ENCODE data around the gene FJX1.

DNA sequence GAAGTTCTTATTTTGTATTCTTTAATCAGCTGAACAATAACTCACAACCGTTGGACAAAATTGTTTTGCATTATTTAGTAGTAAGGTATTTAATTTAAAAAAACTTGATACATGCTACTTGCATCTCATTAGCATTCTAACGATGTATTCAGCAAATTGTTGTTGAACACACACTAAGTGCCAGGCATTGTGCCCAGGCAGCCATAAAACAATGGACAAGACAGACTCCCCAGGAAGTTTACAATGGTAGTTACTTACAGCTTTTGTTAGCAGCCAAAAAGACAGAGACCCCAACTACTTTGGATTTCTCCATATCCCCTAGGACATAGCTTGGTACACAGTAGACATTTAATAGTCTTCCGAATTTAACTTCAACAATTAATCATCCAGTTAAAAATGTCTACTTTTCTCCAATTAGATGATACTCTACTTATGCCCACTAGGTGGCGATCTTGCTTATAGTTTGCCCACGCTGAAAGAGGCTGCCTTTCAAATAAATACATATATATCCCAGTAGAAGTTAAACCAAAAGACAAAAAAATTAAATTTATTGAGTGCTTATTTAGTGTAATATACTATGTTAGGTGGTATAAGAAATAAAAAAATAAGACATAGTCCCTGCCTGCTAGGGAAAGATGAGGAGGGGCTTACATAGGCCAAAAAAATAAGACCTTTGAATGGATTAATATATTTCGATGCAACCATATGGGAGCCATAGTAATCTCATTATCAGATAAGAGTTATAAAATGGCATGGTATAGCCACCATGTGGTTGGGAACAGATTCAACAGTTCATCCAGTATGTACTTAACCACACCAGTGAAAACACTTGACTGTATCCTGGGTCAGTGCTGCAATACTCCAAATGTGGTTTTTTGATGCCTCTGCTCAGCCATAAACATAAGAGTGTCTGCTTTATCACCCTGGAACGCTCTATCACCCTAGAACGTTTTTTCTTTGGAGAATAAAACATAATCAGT, 2.0 kb upstream of the FJX1 start:
- TF ChIP-seq, protein P1, sequence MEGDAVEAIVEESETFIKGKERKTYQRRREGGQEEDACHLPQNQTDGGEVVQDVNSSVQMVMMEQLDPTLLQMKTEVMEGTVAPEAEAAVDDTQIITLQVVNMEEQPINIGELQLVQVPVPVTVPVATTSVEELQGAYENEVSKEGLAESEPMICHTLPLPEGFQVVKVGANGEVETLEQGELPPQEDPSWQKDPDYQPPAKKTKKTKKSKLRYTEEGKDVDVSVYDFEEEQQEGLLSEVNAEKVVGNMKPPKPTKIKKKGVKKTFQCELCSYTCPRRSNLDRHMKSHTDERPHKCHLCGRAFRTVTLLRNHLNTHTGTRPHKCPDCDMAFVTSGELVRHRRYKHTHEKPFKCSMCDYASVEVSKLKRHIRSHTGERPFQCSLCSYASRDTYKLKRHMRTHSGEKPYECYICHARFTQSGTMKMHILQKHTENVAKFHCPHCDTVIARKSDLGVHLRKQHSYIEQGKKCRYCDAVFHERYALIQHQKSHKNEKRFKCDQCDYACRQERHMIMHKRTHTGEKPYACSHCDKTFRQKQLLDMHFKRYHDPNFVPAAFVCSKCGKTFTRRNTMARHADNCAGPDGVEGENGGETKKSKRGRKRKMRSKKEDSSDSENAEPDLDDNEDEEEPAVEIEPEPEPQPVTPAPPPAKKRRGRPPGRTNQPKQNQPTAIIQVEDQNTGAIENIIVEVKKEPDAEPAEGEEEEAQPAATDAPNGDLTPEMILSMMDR (IDR thresholded peaks at IDR 0.05), result peak; percentile 79 to 83 (median 81)
- TF ChIP-seq POLR2A (IDR thresholded peaks at IDR 0.05), result no peak
- no peak for TF ChIP-seq EP300 (IDR thresholded peaks at IDR 0.05)

All from ovary (tissue), 3 donors.